WI38 (cell line): Measurements from ENCODE around the gene SUFU.

Source experiments
- H3K4me3 ChIP-seq: 2 replicates; pipeline ENCODE4 v1.5.1; 2011; ENCODE audit warnings: low read depth, mild to moderate bottlenecking, control low read depth, low read length
- TF ChIP-seq, protein P1 (sequence below): IDR thresholded peaks from 2 replicates; pipeline ENCODE4 v1.5.1; 2012; ENCODE audit warnings: low read depth, mild to moderate bottlenecking, control low read depth, low read length

The SUFU gene

GRCh38 chr10:102656791-102657371, 153.1 kb downstream of the SUFU start:
- H3K4me3 ChIP-seq, result no peak overlapping the region
- TF ChIP-seq, protein P1, sequence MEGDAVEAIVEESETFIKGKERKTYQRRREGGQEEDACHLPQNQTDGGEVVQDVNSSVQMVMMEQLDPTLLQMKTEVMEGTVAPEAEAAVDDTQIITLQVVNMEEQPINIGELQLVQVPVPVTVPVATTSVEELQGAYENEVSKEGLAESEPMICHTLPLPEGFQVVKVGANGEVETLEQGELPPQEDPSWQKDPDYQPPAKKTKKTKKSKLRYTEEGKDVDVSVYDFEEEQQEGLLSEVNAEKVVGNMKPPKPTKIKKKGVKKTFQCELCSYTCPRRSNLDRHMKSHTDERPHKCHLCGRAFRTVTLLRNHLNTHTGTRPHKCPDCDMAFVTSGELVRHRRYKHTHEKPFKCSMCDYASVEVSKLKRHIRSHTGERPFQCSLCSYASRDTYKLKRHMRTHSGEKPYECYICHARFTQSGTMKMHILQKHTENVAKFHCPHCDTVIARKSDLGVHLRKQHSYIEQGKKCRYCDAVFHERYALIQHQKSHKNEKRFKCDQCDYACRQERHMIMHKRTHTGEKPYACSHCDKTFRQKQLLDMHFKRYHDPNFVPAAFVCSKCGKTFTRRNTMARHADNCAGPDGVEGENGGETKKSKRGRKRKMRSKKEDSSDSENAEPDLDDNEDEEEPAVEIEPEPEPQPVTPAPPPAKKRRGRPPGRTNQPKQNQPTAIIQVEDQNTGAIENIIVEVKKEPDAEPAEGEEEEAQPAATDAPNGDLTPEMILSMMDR, result no peak

DNA sequence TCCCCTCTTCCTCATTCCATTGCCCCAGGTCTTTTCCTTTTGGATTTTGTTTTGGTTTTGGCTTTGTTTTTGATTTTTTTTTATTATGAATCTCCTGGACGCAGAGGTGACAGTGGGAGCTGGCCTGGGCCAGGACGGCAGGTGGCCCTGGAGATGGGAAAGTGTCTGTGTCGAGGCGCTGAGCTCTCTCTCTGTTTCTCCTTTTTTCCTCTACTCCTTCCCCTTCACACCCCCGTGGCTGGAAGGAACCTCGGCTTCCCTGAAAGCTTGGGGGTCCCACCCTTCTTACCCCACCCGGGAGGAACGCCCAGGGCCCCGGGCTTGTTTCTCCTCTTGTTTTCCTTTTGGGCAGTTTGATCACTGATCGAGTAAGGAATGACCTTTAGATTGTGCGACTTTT, 153.7 kb downstream of the SUFU start:
- H3K4me3 ChIP-seq, result no peak overlapping the region
- TF ChIP-seq, protein P1, result no peak

- TF ChIP-seq, protein P1, result no peak
- H3K4me3 ChIP-seq, result no peak overlapping the region
These were observed 154.4 kb downstream of the SUFU start for GRCh38 chr10:102657984-102658724.

- H3K4me3 ChIP-seq, result no peak overlapping the region
- TF ChIP-seq, protein P1, result no peak
These were observed 155.0 kb downstream of the SUFU start for GRCh38 chr10:102658802-102659201.

- TF ChIP-seq, protein P1, result no peak
- no peak overlapping the region for H3K4me3 ChIP-seq
These were observed 157.3 kb downstream of the SUFU start for GRCh38 chr10:102660888-102661657.

DNA sequence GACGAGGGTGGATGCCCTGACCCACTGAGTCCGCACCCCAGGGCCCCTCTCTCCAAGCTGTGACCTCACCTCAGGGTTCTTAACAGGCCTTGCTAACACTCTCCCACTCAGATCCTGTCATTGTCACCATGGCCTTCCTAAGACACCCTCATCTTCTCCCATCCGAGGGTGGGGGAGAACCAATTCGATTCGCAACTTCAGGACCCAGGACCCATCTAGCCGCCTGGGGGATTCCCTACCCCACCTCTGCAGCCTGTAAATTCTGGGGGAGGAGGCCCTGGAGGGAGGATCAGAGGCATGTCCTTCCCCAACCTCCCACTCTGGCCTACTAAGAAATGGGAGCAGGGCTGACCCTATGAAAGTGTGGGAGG, 157.9 kb downstream of the SUFU start:
- H3K4me3 ChIP-seq, result no peak overlapping the region
- TF ChIP-seq, protein P1, result no peak
